GM12873 (cell line): Measurements from ENCODE around the gene PKP4.

ENCODE experiments used
- TF ChIP-seq, protein P1 (sequence below): IDR thresholded peaks from 2 replicates; pipeline ENCODE4 v1.5.1; 2012; ENCODE audit warnings: low read depth, mild to moderate bottlenecking, moderate library complexity, low read length, control low read depth; ENCODE audit not compliant: insufficient read depth; ENCODE audit errors: missing control alignments

PKP4 gene

DNA sequence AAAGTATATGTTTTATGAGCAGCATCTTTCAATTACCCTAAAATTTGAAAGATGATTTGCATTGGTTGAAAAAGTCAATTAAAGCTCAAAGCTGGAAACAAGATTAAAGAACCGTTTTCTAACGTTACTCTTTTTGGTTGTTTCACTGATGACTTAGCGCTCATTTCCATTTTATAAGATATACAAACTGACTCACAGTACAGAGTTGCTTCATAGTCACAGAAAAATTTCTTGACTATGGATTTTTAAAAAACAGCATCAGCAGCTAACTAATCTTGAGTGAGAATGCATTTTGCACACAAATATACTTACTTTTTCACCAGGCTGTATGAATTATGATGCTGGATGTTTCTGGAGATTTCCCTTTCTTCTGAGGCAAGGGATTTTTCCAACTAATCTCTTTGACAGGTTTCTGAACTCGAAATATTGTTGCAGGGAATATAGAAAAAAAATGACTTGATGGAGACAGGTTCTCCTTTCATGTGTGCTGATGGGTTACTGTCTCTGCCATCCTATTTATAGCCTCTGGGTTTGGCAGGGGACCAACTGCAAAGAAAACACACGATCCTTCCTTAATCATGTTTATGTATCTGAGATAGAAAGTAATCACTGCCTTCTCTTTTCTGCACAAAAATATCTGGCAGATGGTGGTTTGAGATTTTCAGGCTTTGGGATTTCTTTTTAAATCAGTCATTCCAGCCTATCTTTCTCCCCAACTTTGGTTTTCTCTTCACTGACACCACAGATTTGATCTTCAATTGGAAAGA lies 209.0 kb downstream of the PKP4 start:
- TF ChIP-seq, protein P1, sequence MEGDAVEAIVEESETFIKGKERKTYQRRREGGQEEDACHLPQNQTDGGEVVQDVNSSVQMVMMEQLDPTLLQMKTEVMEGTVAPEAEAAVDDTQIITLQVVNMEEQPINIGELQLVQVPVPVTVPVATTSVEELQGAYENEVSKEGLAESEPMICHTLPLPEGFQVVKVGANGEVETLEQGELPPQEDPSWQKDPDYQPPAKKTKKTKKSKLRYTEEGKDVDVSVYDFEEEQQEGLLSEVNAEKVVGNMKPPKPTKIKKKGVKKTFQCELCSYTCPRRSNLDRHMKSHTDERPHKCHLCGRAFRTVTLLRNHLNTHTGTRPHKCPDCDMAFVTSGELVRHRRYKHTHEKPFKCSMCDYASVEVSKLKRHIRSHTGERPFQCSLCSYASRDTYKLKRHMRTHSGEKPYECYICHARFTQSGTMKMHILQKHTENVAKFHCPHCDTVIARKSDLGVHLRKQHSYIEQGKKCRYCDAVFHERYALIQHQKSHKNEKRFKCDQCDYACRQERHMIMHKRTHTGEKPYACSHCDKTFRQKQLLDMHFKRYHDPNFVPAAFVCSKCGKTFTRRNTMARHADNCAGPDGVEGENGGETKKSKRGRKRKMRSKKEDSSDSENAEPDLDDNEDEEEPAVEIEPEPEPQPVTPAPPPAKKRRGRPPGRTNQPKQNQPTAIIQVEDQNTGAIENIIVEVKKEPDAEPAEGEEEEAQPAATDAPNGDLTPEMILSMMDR, result no peak

DNA sequence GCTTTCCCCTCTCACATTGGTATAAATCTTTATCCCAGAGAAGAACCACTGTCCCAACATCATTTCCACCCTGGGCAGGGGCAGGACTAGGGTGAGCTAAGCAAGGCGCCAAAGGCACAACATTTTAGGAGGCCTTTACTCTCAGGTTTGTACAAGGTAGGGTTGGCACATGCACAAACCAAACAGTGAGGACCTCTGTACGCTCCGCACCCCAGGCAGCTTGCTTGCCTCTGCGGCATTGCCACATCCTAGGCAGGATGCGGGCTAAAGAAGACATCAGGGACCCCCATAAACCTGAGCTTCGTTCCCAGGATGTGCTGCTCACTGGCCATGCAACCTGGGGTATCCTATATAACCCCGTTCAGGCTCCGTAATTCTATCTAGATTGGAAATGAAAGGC lies 210.2 kb downstream of the PKP4 start:
- TF ChIP-seq, protein P1, result no peak

GRCh38 chr2:158667586-158667985 lies 210.8 kb downstream of the PKP4 start:
- TF ChIP-seq, protein P1, result no peak

- TF ChIP-seq, protein P1, result no peak
Observed at GRCh38 chr2:158668001-158668765, 211.4 kb downstream of the PKP4 start.

GRCh38 chr2:158670292-158670691 lies 213.5 kb downstream of the PKP4 start:
- TF ChIP-seq, protein P1, result no peak

DNA sequence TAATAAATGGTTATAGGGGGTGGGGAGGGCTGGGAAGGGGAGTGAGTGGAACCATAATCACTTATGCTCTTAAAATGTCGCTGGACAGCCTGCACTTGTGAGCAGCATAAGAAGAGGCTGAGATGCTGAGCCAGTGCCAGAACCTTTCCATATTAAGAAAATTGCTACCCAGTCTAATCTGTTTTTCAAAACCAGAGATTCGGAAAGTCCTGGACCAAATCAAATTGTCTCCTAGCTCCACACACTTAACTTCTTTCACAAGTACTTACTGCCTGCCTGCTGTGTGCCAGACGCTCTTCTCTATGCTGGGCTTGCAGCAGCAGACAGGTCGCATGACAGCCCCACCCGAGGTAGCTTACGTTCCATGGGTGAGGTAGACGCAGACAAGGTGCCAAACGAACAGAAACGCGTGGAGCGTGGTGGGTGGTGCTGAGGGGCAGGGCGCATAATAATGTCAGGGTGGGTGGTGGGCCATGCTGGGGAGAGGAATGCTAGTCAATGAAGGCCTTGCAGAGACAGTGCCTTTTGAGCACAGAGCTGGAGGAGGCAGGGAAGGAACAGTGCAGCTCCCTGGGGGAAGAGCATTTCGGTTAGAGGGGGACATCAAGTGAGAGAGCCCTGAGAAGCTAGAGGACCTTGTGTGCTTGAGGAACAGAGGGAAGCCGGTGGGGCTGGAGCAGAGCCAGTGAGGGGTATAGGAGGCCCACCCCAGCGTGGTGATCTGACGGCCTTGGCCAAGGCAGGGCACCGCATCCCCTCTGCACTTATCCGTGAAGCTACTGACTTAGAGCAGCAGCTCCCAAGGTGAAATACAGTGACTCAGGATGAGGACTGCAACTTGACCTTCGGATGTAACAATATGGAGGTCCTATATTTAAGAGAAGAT lies 214.9 kb downstream of the PKP4 start:
- TF ChIP-seq, protein P1, result no peak
